NCI-H1092 (cell line): ENCODE data around the gene LPCAT3.
"Not testable (repeated sequence)": the region's sequence is repeated elsewhere in the genome, so short reads cannot be mapped to it uniquely, and the experiment has no call there.

ENCODE experiments used
- DNase-seq: peaks from one replicate; lab custom pipeline; 2025; lab: John Stamatoyannopoulos, UW

The LPCAT3 gene

GRCh38 chr12:7018350-7019042, at the start of gene LPCAT3:
Gene LPCAT3 (minus strand): TSS chr12:7018476. CDS start chr12:7018424, 52 bp downstream.
- peak; percentile 95 for DNase-seq

GRCh38 chr12:7067096-7067495, 48.8 kb upstream of the LPCAT3 start:
- no peak for DNase-seq

- DNase-seq = no peak
Measured at GRCh38 chr12:7066596-7066995, 48.3 kb upstream of the LPCAT3 start.

- DNase-seq = no peak
Measured at GRCh38 chr12:7065073-7065623, 46.9 kb upstream of the LPCAT3 start.

GRCh38 chr12:7064516-7064915, 46.2 kb upstream of the LPCAT3 start:
- DNase-seq = no peak

- no peak for DNase-seq
Measured at GRCh38 chr12:7061596-7061995, 43.3 kb upstream of the LPCAT3 start.

GRCh38 chr12:7061138-7061537, 42.9 kb upstream of the LPCAT3 start:
- no peak for DNase-seq

GRCh38 chr12:7060353-7060954, 42.2 kb upstream of the LPCAT3 start, which contains the start of gene C1S:
Gene C1S (plus strand): TSS chr12:7060718. CDS start chr12:7061913, 1,195 bp downstream.
- peak; percentile 3 for DNase-seq

GRCh38 chr12:7059780-7060179, 41.5 kb upstream of the LPCAT3 start:
- no peak for DNase-seq

GRCh38 chr12:7058850-7059395, 40.6 kb upstream of the LPCAT3 start:
- DNase-seq = no peak

GRCh38 chr12:7058163-7058845, 40.0 kb upstream of the LPCAT3 start:
- DNase-seq = no peak

- not testable (repeated sequence) for DNase-seq
Measured at GRCh38 chr12:7055736-7056135, 37.5 kb upstream of the LPCAT3 start.

GRCh38 chr12:7054925-7055324, 36.6 kb upstream of the LPCAT3 start:
- no peak for DNase-seq

- DNase-seq = not testable (repeated sequence)
Measured at GRCh38 chr12:7049973-7050372, 31.7 kb upstream of the LPCAT3 start.

- DNase-seq = not testable (repeated sequence)
Measured at GRCh38 chr12:7049445-7049951, 31.2 kb upstream of the LPCAT3 start.

GRCh38 chr12:7047306-7047705, 29.0 kb upstream of the LPCAT3 start:
- DNase-seq = no peak

GRCh38 chr12:7046383-7047105, 28.3 kb upstream of the LPCAT3 start:
- DNase-seq = no peak

GRCh38 chr12:7045913-7046312, 27.6 kb upstream of the LPCAT3 start:
- no peak for DNase-seq

- DNase-seq = no peak
Measured at GRCh38 chr12:7042842-7043241, 24.6 kb upstream of the LPCAT3 start.

GRCh38 chr12:7039403-7039802, 21.1 kb upstream of the LPCAT3 start:
- DNase-seq = no peak

- no peak for DNase-seq
Measured at GRCh38 chr12:7038591-7038990, 20.3 kb upstream of the LPCAT3 start.

GRCh38 chr12:7037411-7037810, 19.1 kb upstream of the LPCAT3 start:
- not testable (repeated sequence) for DNase-seq
